Parathyroid adenoma (tissue), 2 donors: Measurements from ENCODE around the gene FOXS1.

Experiments
- H2AFZ ChIP-seq: fragments of 300-600 bp; sonication (generic); one replicate; pipeline ENCODE4 v1.7.0; 2017; ENCODE audit warnings: antibody characterized with exemption, mild to moderate bottlenecking
- H3K27ac ChIP-seq: fragments of 300-600 bp; sonication (generic); one replicate; pipeline ENCODE4 v1.7.0; 2017
- H3K27me3 ChIP-seq: fragments of 300-600 bp; sonication (generic); one replicate; pipeline ENCODE4 v1.7.0; 2017; ENCODE audit warnings: low read length; ENCODE audit not compliant: control insufficient read depth, insufficient read depth
- H3K36me3 ChIP-seq: fragments of 300-600 bp; sonication (generic); one replicate; pipeline ENCODE4 v1.7.0; 2017; ENCODE audit warnings: low read length; ENCODE audit not compliant: control insufficient read depth, insufficient read depth
- H3K4me1 ChIP-seq: fragments of 300-600 bp; sonication (generic); one replicate; pipeline ENCODE4 v1.7.0; 2017; ENCODE audit warnings: control low read depth
- H3K4me2 ChIP-seq: fragments of 300-600 bp; sonication (generic); one replicate; pipeline ENCODE4 v1.7.0; 2017; ENCODE audit warnings: low read length
- H3K4me3 ChIP-seq: fragments of 300-600 bp; sonication (generic); one replicate; pipeline ENCODE4 v1.7.0; 2017; ENCODE audit warnings: low read depth, low read length
- H3K79me2 ChIP-seq: fragments of 300-600 bp; sonication (generic); one replicate; pipeline ENCODE4 v1.7.0; 2017; ENCODE audit warnings: control low read depth
- H3K9ac ChIP-seq: fragments of 300-600 bp; sonication (generic); one replicate; pipeline ENCODE4 v1.7.0; 2017; ENCODE audit warnings: mild to moderate bottlenecking
- H3K9me3 ChIP-seq: fragments of 300-600 bp; sonication (generic); one replicate; pipeline ENCODE4 v1.7.0; 2017; ENCODE audit warnings: low read length; ENCODE audit not compliant: control insufficient read depth
- CTCF ChIP-seq: fragments of 300-600 bp; sonication (generic); IDR thresholded peaks from one replicate; pipeline ENCODE4 v1.7.0; 2017; ENCODE audit warnings: antibody characterized with exemption, mild to moderate bottlenecking
- donor health status: primary hyperparathyroidism.

The FOXS1 gene

GRCh38 chr20:31843288-31843687 lies 2.1 kb downstream of the FOXS1 start:
- Histone ChIP-seq H3K27me3 (no peaks in the 10 kb centered on the region), H3K27ac (no peak overlapping the region), H3K9ac (no peak overlapping the region), H3K4me1 (peaks cover 6% of the 10 kb centered on the region), H3K4me2 (no peak overlapping the region), H3K9me3 (no peaks in the 10 kb centered on the region), H3K36me3 (no peaks in the 10 kb centered on the region), H3K79me2 (no peaks in the 10 kb centered on the region), H3K4me3 (no peak overlapping the region), H2AFZ (no peak overlapping the region)
- no peak for TF ChIP-seq CTCF

- no peak for TF ChIP-seq CTCF
- Histone ChIP-seq H3K9ac (no peak overlapping the region), H3K9me3 (no peaks in the 10 kb centered on the region), H3K4me3 (no peak overlapping the region), H3K36me3 (no peaks in the 10 kb centered on the region), H3K4me2 (no peak overlapping the region), H3K4me1 (peaks cover 10% of the 10 kb centered on the region), H3K79me2 (no peaks in the 10 kb centered on the region), H3K27me3 (no peaks in the 10 kb centered on the region), H3K27ac (no peak overlapping the region), H2AFZ (no peak overlapping the region)
These were observed 2.8 kb downstream of the FOXS1 start for GRCh38 chr20:31842471-31843157.

- Histone ChIP-seq H3K4me3 (no peak overlapping the region), H3K79me2 (no peaks in the 10 kb centered on the region), H3K4me2 (no peak overlapping the region), H2AFZ (no peak overlapping the region), H3K4me1 (peaks cover 10% of the 10 kb centered on the region), H3K27ac (no peak overlapping the region), H3K27me3 (no peaks in the 10 kb centered on the region), H3K9ac (no peak overlapping the region), H3K9me3 (no peaks in the 10 kb centered on the region), H3K36me3 (no peaks in the 10 kb centered on the region)
- no peak for TF ChIP-seq CTCF
These were observed 3.5 kb downstream of the FOXS1 start for GRCh38 chr20:31841928-31842327.

- TF ChIP-seq CTCF: no peak
- no peaks in the 10 kb centered on the region for H3K79me2 ChIP-seq
- H3K9me3 ChIP-seq: no peaks in the 10 kb centered on the region
- H3K27ac ChIP-seq: no peak overlapping the region
- no peak overlapping the region for H3K4me3 ChIP-seq
- H3K36me3 ChIP-seq: no peaks in the 10 kb centered on the region
- no peak overlapping the region for H3K4me2 ChIP-seq
- H2AFZ ChIP-seq: no peak overlapping the region
- H3K4me1 ChIP-seq: peaks cover 13% of the 10 kb centered on the region
- H3K27me3 ChIP-seq: no peaks in the 10 kb centered on the region
- H3K9ac ChIP-seq: no peak overlapping the region
These were observed 4.2 kb downstream of the FOXS1 start for GRCh38 chr20:31840906-31841816.
